HG03039 (cell line): Measurements from ENCODE around the gene UCP2.
"Not testable (repeated sequence)": the region's sequence is repeated elsewhere in the genome, so short reads cannot be mapped to it uniquely, and the experiment has no call there.

Experiments
- ATAC-seq: cut with Tn5 transposase; IDR thresholded peaks from one replicate; pipeline ENCODE4 v1.9.1; 2021; ENCODE audit warnings: mild to moderate bottlenecking, moderate library complexity; ENCODE audit not compliant: unreplicated experiment

UCP2 gene

DNA sequence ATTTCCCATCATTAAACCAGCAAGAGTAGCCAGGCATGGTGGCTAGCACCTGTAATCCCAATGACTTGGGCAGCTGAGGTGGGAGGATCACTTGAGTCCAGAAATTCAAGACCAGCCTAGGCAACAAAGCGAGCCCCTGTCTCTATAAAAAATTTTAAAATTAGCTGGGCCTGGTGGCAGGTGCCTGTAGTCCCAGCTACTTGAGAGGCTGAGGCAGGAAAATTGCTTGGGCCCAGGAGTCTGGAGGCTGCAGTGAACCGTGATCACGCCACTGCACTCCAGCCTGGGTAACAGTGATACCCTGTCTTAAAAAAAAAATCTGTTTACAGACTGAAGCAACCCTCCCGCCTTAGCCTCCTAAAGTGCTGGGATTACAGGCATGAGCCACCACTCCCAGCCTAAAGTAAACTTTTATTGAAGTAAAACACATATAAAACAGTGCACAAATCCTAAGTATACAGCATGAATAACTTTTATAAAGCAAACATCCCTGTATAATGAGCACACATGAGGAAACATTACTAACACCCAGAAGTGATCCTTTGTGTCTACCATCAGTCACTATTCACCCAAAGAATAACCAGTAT is 13.6 kb upstream of the UCP2 start:
- no peak for ATAC-seq

DNA sequence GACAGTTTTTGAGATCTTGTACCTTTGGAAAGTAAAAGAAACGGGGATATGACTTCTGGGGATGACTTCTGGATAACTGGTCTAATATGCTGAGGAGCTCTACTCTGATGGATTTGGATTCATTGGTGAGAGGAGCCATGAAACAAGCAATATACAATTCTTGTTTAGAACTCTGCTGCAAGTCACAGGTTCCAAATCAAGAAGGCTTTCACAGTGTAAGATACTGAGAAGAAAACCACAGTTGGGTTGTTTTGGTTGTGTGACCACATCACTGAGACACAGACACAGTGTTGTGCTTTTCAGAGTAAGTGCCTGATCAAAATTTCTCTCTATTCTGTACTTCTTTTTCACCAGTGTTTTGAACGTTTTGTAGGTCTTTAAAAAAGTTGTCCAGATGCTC is 13.1 kb upstream of the UCP2 start:
- no peak for ATAC-seq

DNA sequence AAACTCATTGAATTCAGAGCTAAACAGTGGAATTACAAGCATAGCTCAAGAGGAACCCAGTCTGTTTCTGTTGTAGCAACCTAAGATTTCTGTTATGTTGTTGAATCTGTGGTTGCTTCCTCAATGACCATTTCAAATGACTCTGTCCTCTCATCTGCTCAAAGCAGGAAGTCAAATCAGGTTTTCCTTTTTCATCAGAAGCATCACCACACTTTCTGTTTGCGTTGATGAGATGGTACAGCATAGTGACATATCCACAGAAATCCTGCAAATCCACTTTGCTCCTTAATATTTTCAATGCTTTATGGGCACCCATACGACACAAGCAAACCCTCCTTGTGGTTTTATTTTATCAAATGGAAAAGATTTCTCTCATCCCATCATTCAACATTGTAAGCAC is 12.6 kb upstream of the UCP2 start:
- no peak for ATAC-seq

DNA sequence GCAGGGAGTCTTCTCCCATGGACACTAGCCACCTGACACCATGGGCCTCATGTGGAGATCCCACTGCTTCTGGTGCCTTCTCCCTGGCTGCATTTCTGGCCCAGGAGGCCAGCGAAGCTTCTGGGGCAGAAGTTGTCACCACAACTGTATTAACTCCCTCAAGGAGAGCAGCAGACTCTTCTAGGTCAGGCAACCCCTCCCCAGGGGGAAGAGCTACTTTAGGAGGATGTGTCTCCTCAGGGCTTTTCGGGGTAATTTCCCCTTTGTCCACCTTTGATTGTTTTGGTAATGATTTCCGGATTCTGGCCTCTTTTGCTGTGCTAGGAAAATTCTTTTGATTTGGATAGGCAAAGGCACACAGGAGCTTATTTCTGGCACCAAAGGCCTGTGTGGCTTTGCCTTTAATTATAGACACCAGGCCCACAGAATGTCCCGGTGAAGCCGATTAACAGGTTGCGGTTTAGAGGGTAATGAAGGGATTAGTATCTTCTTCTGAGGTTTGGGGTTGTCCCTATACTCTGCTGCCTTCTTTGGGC is 8.9 kb upstream of the UCP2 start:
- ATAC-seq, result no peak

DNA sequence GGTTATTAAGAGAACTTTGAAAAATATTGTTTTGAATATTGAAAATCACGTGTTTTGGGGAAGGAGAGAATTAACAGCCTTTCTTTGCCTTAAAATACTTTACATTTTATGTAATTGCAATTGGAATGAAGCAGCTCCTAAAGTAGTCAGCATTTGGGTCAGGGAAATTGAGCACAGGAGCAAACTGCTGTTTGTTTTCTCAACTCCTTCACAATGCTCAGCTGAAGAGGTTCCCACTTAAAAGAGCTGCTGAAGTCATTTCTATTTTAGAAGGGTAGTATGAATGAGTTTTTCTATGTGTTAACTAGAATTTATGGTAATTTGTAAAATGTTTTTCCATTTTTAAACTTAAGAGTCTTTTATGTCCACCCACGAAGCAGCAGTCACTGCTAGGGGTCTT is 8.1 kb upstream of the UCP2 start:
- ATAC-seq, result no peak

DNA sequence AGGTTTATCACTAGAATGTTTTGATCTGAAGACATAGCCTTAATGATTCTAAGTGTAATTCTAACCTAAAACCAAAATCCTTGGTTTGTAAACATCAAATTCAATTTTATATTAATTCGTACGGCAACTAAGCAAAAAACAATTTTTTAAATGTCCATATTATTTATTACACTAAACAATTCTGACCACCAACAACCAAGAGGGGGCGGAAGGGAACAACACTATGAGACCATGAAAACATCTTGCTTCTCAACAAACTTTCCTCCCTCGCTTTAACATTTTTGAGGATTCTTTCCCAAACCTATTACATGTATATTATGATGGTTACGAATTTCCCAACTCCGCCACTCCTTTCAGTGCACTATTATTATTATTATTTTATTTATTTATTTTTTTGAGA is 6.5 kb upstream of the UCP2 start:
- no peak for ATAC-seq

DNA sequence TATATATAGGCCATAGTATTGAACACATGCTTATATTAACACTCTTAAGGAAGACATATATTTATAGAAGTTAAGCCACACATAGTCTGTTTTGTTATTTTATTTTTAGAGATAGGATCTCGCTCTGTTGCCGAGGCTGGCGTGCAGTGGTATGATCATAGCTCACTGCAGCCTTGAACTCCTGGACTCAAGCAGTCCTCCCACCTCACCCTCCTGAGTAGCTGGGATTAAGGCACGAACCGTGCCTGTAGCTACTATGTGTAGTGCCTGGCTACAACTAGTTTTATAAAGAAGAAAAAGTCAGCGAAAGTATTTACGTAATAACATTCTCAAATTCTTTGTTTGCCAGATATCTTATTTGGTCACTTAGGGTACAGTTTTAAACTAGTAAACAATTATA is 5.6 kb upstream of the UCP2 start:
- no peak for ATAC-seq

DNA sequence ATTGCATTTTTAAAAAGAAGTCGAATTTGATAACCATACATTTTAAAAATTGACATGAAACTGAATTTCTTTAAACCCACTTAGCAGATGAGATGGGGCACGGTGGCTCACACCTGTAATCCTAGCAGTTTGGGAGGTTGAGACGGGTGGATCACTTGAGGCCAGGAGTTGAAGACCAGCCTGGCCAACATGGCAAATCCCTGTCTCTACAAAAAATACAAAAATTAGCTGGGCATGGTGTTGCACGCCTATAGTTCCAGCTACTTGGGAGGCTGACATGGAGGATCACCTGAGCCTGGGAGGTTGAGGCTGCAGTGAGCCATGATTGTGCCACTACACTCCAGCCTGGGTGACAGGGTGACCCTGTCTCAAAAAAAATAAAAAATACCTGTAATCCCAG is 3.0 kb upstream of the UCP2 start:
- not testable (repeated sequence) for ATAC-seq

DNA sequence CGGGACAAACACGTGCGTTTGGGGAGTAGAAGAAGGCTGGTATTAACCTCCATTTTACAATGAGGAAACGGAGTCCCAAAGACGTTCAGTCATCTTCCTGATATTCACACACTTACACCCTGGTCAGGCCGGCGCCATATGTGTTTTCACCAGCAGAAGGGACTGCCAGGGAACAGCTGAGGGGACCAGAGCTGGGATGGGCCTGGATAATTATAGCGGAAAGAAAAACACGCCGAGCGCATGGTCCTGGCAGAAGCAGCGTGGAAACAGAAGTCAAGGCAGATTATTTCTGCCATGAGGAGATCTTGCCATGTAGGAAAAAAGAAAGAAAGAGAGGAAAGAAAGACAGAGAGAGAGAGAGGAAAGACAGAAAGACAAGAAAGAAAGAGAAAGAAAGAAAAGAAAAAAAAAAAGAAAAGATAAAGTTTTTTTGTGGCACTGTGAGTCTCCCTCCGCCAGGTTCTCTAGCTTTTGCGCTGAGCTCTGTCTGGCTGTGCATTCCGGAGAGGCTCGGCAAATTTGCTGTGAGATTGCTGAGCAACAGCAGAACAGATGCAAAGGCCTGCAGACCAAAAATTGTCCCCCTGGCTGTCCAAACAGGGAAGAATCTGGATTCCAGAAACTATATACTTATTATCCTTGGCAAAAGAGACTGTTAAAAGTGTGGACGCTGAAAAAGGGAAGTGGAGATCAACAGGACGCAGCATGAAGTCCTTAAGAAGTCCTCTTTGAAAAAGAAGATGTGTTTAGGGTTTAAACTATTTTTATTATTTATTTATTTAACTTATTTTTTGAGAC is 1.3 kb upstream of the UCP2 start:
- no peak for ATAC-seq

DNA sequence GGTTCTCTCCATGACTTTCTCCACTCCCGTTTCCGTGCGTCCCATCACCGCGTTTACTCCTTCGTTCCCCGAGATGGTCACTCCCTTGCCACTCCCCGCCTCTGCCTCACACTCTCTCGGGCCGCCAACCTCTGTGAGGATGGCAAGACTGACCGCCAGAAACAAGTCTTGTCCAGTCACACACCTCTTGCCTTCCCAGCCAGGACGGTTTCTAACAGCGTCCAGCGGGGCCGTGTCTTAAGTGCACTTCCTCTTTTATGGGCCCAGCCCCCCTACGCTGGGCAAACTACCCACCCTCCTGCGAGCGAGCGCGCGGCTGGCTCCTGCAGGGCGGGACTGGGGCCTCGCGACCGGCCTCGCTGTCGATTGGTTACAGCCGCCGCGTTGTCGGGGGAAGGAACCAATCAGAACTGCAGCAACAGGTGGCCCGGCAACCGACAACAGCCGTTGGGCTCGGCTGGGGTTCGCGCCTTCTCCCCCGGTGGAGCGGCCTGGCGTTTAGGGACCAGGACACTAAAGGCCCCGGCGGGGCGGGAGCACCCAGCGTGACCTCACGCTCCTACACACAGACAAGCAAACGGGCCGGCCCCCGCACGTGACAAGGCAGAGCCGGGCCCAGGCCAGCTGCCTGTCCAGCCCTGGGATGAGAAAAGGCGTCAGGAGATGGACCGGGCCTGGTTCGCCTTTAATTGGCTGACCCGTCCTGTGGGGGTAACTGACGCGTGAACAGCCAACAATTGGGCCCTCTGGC is 522 bp upstream of the UCP2 start:
- peak; percentile 77 for ATAC-seq

DNA sequence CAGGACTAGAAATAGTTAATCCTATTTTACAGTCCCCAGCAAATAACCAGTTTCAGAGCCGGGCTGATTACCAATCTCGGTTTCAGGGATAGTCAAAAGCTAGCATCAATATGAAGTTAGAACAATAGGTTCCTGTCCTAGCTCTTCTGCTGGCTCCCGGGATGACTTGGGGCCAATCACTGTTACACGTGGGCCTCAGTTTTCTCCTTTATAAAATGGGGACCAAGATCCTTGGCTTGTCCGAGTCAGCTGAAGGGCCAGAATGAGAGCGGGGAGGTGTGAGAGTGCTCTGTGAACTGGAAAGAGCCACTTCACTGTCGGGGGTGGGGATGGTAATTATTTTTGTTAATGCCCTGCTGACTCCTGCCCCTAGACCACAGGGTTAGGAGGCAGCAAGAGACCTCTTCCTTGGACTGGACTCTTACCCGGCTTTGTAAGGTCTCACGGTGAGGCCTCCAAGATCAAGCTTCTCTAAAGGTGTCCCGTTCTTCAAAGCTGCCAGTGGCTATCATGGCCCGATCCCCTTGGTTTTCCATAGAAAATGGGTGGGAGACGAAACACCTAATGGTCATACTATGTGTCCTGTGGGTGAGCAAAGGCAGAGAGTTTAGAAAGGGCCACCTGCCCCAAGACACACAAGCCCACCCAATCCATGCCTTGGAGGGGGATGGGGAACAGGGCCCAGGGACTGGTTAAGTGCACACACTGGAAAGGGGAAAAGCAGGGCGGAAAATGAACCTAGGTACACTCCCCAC is 1.4 kb downstream of the UCP2 start:
- no peak for ATAC-seq

DNA sequence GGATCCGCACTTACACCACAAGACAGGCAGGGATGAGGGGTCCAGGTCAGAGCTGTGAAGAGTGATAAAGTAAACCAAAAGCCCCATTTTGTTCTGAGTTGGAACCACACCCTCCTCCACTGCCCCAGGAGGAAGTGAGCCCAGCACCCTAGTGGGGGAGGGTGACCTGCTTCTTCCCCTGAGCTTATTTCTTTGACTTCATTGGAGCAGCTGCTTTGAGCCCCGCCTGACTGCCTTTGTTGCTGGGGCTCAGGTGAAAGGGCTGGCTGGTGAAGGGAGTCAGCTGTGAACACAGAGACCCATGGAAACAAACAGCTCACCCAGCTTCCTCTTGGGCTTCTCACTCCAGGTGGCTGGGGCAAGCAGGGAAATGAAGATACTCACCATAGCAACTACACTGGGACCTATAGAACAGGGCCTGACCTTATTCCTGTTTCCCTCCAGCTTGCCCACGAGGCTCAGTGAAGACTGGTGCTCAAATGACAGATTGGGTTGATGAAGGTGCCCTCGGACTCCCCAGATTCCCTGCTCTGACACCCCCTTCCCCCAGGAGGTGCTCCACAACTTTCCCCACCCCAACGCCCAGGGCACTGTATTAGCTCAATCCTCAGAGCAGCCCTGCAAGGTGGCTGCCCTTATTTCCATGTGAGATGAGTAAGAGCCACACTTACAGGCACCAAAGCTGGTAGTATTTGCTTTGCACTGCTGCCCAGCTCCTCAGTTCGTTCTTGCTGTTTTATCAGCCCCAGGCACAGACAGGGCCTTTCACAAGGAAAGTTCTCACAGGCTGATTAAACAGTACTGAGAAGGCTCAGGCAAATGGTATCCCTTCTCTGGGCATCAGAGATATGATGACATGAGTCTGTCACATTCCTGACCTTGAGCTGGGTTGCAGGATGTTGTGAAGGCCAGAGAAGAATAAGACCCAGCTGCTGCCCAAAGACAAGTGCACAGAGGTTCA is 2.4 kb downstream of the UCP2 start:
- peak; percentile 40 for ATAC-seq

DNA sequence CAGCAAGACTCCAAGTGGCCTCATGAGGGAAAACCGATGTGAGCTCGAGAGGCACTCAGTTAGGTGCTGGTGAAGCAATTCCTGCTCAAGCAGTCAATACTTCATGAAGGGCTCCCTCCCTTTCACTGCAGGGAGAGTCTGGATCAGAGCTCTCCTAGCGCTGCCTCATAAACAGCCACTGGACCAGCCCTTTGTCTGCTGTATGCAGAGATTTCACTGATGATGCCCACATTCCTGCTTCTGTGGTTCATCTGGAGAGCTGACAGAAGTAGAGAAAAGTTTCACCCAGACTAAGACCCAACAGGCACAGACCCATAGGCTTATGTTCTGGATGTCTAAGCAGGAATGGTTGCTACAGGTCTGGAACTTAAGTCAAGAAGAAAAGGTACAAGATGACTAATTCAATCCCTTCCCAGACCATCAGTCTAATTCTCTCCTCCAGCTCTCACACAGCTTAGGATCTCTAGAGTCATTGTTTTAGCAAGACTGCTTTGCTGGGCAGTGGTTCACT is 4.0 kb downstream of the UCP2 start:
- no peak for ATAC-seq

DNA sequence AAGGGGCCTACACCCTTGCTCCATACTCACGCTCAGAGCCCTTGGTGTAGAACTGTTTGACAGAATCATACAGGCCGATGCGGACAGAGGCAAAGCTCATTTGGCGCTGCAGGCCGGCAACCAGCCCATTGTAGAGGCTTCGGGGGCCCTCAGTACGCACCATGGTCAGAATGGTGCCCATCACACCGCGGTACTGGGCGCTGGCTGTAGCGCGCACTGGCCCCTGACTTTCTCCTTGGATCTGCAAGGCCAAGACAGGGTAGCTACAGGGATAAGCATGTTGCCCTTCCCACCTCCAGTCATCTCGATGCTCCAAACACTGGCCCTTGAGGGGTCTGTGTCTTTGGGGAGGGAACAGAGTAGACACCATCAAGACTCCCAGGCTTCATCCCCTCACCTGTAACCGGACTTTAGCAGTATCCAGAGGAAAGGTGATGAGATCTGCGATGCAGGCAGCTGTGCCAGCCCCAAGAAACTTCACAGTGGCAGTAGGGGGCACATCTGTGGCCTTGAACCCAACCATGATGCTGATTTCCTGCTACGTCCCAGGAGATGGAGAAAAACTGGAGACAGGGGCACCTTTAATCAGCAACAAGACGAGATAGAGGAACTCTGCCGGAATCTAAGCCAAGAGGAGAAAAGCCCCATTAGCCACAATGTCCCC is 4.7 kb downstream of the UCP2 start:
- no peak for ATAC-seq

DNA sequence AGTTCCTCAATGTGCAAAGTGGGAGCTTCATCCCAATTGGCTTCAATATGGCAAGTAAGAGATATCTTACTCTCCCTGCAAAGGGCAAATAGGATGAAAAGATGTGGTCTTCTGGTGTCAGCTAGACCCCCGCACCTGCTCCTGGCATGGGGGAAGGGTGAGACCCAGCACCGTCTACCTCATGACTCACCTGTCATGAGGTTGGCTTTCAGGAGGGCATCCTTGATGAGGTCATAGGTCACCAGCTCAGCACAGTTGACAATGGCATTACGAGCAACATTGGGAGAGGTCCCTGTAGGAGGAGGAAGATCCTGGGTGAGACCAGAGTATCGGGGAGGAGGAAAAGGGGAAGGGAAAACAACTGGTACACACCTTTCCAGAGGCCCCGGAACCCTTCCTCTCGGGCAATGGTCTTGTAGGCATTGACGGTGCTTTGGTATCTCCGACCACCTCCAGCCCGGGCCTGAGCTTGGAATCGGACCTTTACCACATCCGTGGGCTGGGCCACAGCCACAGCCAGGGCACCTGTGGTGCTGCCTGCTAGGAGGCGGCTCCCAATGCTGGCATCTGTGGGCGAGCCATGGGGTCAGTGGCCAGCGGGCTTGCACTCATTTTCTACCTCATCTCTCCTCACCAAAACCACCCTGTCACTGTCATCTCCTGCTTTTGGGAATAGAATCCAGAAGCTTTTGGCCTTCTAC is 6.0 kb downstream of the UCP2 start:
- no peak for ATAC-seq

DNA sequence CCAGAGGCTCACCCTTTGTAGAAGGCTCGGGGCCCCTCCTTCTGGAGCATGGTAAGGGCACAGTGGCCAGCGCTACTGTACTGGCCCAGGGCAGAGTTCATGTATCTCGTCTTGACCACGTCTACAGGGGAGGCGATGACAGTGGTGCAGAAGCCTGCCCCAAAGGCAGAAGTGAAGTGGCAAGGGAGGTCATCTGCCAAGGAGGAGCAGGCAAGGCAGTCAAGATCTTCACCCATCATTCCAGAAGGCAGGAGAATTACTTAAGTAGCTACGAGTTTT is 7.2 kb downstream of the UCP2 start:
- ATAC-seq, result no peak

DNA sequence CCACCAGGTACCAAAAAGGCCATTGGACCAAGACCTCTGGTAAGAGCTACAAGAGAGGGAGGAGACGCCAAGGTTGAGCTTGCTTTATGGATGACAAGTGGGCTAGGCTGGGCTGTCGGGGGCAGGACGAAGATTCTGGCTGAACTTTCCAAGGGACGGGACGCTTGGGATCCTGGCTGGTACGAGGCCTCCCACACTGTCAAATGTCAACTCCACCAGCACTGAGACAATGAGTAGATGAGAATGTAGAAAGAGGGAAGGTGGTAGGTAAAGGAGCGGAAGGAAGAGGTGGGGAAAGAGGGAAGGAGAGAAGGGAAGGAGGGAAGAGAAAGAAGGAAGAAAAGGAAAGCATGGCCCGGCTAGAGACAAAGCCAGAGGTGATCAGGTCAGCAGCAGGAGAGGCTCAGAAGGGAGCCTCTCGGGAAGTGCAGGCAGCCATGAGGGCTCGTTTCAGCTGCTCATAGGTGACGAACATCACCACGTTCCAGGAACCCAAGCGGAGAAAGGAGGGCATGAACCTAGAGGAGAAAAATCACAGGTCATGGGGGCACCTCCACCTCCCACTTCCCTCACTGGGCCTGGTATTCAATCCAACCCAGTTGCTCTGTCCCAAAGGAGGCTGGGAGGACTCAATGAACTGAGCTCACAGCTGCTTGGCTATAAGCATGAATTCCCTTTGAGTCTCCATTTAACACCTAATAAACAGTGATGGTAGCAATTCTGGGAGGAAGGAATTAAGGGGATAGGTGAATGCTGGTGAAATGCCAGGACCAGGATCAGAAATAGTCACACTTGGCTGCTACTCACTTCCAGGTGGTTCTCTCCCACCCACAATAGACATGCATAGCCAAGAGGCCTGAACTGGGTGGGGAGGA is 7.8 kb downstream of the UCP2 start:
- no peak for ATAC-seq
